Activated naive CD4-positive, alpha-beta T cell (primary cell): ENCODE data around the gene VMAC.

Experiments
- DNase-seq, 4 experiments: peaks; one replicate each; lab custom pipeline; 2025; lab: John Stamatoyannopoulos, UW

Gene VMAC

DNA sequence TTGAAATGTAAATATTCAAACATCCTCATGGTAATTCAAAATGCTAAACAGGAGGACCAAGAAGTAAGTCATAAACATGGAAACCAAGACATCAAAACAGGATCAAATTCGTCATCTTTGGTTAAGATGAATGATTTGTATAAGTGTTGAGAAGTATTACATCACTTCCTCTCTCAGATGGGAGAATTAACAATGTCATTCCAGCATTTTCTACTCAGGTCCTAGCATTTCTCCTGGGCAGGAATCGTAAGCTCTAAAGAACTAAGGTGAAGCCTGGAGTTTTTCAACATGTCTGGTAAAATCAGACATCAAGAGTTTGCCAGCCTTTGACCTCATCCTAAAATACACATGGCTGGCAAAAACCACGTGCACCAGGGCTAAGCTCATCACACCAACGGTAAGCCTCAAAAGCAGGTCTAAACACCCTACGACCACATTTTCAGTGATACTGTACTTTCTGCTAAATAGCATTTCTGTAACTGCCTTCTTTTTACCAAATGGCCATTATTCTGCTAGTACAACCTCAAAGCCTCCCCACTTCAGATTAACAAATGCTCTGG lies 48.4 kb downstream of the VMAC start:
- DNase-seq = no peak

GRCh38 chr19:5953680-5954213 lies 49.1 kb downstream of the VMAC start:
- DNase-seq = peak in 1 of 4 experiments; percentile 10

- no peak for DNase-seq
Measured at GRCh38 chr19:5954293-5954692, 49.6 kb downstream of the VMAC start.

DNA sequence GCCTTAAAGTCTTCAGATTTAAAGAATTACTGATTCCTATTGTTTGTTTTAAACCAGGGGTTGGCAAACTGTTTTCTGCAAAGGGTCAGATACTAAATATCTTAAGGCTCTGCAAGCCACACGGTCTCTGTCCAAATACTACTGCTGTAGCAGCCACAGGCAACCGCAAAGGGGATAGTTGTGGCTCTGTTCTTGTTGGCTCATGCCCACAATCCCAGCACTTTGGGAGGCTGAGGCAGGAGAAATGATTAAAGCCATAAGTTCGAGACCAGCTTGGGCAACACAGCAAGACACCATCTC lies 50.9 kb downstream of the VMAC start:
- no peak for DNase-seq

- DNase-seq = no peak
Measured at GRCh38 chr19:5956323-5956722, 51.7 kb downstream of the VMAC start.

GRCh38 chr19:5956728-5957127 lies 52.1 kb downstream of the VMAC start:
- DNase-seq = no peak

- DNase-seq = no peak
Measured at GRCh38 chr19:5957170-5957569, 52.5 kb downstream of the VMAC start.

DNA sequence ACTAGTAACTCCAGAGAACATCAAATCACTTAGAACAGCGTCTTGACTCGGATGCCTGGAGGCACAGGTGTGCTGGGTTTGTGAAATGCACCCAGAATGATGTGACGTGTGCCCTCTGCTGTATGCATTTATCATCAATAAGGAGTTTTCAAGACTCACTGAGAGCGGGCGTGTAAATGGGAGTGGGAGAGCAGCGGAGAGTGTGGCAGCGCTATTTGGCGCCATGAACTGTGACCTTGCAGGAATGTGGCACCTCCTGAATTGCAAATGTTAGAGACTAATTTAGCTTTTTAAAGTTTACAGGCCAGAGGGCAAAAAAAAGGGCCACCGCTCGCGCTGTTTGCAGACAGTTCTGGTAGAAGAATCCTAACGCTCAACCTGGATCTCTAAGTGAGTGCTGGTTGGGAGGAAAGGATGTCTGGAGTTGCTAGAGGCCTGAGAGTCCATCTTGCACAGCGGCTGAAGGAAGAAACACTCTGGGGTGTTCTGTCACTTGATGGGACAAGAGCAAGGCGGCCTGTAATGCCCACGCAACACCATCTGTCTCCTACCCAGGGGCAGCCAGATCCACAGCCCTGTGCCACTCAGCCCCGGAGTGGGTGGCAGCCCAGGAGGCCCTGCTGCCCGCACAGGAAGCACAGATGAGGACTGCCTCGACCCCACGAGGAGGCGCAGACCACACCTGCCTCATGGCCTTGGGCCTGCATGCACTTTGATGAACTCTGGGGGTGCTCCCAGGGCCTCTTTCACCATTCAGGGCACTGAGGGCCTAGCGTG lies 53.6 kb downstream of the VMAC start:
- DNase-seq = no peak

DNA sequence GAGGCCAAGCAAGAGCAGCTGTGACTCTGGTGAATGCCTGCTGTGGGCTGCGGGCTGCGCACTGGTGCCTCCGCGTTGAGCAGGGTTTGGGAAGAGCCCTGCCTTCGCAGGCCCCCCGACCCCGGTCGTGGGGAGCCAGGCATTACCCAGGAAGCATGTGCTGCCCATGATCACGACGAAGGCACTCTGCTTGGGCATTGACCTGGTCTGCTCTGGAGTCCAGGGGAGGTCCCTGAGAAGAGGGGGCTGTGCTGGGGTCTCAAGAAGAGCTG lies 54.1 kb downstream of the VMAC start:
- no peak for DNase-seq

DNA sequence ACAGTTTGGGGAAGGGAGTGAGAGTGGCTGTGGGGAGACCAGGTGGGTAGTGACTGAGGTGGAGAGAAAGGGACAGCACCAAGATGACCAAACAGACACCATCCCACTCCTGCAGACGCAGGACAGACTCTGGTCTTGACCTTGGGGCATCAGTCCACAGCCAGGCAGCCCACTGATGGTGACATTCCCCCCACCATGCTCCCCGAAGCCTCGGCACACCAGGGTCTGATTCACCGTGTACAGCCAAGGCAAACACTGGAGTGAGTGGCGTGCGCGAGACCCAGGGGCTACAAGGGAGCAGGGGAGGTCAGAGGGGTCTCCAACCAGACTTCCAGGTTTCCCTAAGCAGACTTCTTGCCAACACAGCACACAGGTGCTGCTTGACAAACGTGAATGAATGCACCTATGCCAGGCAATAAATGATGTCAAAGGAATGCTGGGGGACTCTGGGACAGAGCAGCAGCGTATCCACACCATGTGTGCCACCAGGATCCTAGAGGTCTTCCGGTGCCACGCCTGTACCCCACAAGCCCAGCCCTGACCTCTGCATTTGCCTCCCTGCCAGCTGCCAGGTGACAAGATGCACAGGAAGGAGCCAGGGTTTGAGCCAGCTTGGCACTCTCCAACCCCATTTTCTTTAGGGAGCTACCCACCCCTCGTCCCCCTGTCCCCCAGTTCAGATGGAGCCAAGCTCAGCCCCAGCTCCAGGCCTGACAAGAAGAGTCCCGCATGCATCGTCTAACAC lies 54.8 kb downstream of the VMAC start:
- no peak for DNase-seq
